Epithelial cell of esophagus (primary cell): ENCODE results near the gene PRKAA2.

Source experiments
- DNase-seq: peaks from one replicate; pipeline ENCODE4 v3.0.0; 2010; ENCODE audit warnings: low read depth
- H3K4me3 ChIP-seq: 2 replicates; pipeline ENCODE4 v1.5.1; 2011; ENCODE audit warnings: mild to moderate bottlenecking, low read length, control low read depth
- TF ChIP-seq, protein P1 (sequence below): IDR thresholded peaks from 2 replicates; pipeline ENCODE4 v1.5.1; 2011; ENCODE audit warnings: low read depth, mild to moderate bottlenecking, low read length, control low read depth, inconsistent platforms; ENCODE audit not compliant: insufficient read depth; ENCODE audit errors: missing control alignments

PRKAA2 gene

DNA sequence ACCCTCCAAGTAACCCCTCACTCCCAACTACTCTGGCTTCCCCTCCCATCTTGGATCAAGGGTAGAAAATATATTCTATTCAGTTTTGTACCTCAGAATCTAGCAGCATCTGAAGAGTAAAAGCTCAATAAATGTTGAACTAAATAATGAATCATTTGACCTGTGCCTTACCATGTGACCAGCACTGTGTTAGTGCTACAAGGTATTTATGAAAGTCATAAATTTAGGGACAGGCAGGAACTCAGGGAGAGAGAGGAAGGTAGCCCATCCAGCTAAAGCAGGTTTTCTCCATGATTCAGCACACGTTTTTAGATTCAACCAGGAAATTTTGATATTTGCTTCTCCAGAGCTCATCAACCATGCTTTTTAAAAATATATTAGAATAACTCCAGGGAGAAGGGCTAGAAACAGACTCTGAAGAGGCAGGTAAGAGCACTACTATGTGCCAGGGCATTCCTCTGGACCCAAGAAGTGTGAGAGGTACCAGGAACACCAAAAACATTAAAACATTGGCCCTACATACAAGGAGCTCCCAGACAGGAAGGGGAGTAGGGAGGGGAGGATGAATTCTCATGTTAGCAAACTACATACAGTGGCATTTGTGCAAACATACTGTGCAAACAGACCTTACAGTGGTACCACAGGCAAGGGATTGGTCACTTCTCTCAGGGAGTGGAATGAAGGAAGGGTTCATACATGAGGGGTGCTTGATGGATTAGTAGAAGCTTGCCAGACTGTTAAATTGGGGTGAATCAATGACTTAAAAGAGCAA, 109.8 kb downstream of the PRKAA2 start:
- TF ChIP-seq, protein P1, sequence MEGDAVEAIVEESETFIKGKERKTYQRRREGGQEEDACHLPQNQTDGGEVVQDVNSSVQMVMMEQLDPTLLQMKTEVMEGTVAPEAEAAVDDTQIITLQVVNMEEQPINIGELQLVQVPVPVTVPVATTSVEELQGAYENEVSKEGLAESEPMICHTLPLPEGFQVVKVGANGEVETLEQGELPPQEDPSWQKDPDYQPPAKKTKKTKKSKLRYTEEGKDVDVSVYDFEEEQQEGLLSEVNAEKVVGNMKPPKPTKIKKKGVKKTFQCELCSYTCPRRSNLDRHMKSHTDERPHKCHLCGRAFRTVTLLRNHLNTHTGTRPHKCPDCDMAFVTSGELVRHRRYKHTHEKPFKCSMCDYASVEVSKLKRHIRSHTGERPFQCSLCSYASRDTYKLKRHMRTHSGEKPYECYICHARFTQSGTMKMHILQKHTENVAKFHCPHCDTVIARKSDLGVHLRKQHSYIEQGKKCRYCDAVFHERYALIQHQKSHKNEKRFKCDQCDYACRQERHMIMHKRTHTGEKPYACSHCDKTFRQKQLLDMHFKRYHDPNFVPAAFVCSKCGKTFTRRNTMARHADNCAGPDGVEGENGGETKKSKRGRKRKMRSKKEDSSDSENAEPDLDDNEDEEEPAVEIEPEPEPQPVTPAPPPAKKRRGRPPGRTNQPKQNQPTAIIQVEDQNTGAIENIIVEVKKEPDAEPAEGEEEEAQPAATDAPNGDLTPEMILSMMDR = no peak
- no peak overlapping the region for H3K4me3 ChIP-seq

DNA sequence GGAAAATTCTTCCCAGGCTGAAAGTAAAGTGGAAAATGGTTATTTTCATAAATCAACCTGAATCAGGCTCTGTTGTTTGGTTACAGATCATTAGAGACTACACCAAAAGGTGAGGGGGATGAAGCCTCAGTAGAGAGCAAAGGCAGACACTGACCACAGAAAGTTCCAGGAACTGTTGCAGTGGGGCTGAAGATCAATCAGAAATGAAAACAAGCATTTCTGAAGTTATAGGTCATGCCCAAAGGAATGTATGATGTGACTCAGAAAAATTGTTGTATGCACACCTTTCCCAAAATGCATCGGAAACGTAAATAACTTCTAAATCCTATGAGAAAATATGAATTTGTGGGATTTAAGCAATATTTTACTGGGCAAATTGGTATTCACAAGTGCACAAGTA, 110.8 kb downstream of the PRKAA2 start:
- DNase-seq = no peak
- no peak overlapping the region for H3K4me3 ChIP-seq
- TF ChIP-seq, protein P1 = no peak

More for the DNA sequence above, 109.8 kb downstream of the PRKAA2 start:
- DNase-seq = no peak

DNA sequence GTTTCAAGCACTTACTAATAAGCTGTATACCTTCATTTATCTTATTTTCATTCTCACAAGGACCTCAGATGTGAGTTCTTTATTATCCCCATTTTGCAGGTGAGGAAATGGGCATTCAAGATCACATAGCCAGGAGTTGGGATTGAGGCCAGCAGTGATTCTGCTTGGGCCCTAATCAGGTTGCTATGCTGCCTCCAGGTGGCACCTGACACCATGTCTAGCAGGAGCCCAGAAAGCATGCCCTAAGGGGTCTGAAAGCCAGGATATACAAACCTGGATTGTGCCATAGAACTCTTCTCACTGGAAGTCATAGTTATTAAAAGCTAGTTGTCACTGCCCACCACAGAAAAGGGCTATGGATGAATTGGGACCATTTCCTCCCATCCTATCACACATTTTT, 113.0 kb downstream of the PRKAA2 start:
- TF ChIP-seq, protein P1 = peak; percentile 40

DNA sequence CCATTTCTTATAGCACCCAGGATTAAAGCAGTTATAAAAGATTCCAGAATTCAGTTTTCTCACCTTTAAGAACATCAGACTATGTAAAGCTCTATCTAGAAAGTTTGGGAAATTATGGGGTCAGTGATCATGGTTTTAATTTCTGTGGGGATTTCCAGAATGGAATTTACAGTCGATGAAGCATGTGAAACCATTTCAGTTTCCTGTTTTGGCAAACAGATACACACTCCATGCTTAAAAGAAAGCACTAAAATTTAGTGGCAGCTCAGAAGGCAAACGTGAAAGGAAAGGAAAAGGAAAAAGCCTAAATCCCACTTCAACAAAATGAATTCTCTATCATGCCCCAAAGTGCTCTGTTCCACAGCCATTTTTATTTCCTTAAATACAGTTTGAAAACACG, 113.7 kb downstream of the PRKAA2 start:
- DNase-seq = no peak
- no peak overlapping the region for H3K4me3 ChIP-seq
- TF ChIP-seq, protein P1 = no peak

More for the DNA sequence above, 113.0 kb downstream of the PRKAA2 start:
- DNase-seq = peak; percentile 40
- no peak overlapping the region for H3K4me3 ChIP-seq
